Neutrophil (primary cell): ENCODE results near the gene ZBTB38.

Experiments
- H3K27ac ChIP-seq: fragments of 200-600 bp; sonication (generic); 2 replicates; pipeline ENCODE4 v1.5.1; 2016; ENCODE audit warnings: mild to moderate bottlenecking, moderate library complexity
- H3K27me3 ChIP-seq: fragments of 200-600 bp; sonication (generic); 2 replicates; pipeline ENCODE4 v1.6.0; 2016; ENCODE audit warnings: mild to moderate bottlenecking
- H3K36me3 ChIP-seq: fragments of 200-600 bp; sonication (generic); 2 replicates; pipeline ENCODE4 v1.5.1; 2017
- H3K4me1 ChIP-seq, 2 experiments: fragments of 200-600 bp in 1 of 2; sonication (generic) in 1 of 2; 1 replicate in 1 of 2; 2 replicates in 1 of 2; pipeline versions ENCODE4 v1.5.1 to v1.6.1; 2013 to 2016; ENCODE audit warnings: low read depth in 1 of 2, low read length in 1 of 2, mild to moderate bottlenecking in 1 of 2, moderate library complexity in 1 of 2; ENCODE audit not compliant: control insufficient read depth in 1 of 2, insufficient read depth in 1 of 2
- H3K4me3 ChIP-seq, 2 experiments: fragments of 200-600 bp in 1 of 2; sonication (generic) in 1 of 2; 1 replicate in 1 of 2; 2 replicates in 1 of 2; pipeline ENCODE4 v1.5.1; 2013 to 2016; ENCODE audit warnings: low read depth in 1 of 2, low read length in 1 of 2, mild to moderate bottlenecking in 1 of 2, moderate library complexity in 1 of 2
- H3K9me3 ChIP-seq: fragments of 200-600 bp; sonication (generic); 2 replicates; pipeline ENCODE4 v1.5.1; 2016
- CTCF ChIP-seq: fragments of 200-600 bp; sonication (generic); IDR thresholded peaks from 2 replicates; pipeline ENCODE4 v1.5.1; 2016; ENCODE audit warnings: antibody characterized with exemption

The ZBTB38 gene

GRCh38 chr3:141380987-141381386 is 12.7 kb downstream of the ZBTB38 start:
- Histone ChIP-seq H3K36me3 (no peaks in the 10 kb centered on the region), H3K27ac (no peak overlapping the region), H3K4me3 (no peak overlapping the region)

GRCh38 chr3:141382571-141382970 is 14.3 kb downstream of the ZBTB38 start:
- Histone ChIP-seq H3K4me1 (no peaks in the 10 kb centered on the region), H3K27ac (no peak overlapping the region), H3K9me3 (no peaks in the 10 kb centered on the region), H3K36me3 (no peaks in the 10 kb centered on the region), H3K27me3 (no peaks in the 10 kb centered on the region), H3K4me3 (no peak overlapping the region)
- TF ChIP-seq CTCF: no peak

More at GRCh38 chr3:141380987-141381386, 12.7 kb downstream of the ZBTB38 start:
- Histone ChIP-seq H3K4me1 (no peaks in the 10 kb centered on the region), H3K9me3 (no peaks in the 10 kb centered on the region), H3K27me3 (no peaks in the 10 kb centered on the region)
- no peak for TF ChIP-seq CTCF

- TF ChIP-seq CTCF: no peak
- H3K4me1 ChIP-seq: no peaks in the 10 kb centered on the region
- no peaks in the 10 kb centered on the region for H3K36me3 ChIP-seq
- H3K27ac ChIP-seq: no peak overlapping the region
- no peak overlapping the region for H3K4me3 ChIP-seq
- H3K27me3 ChIP-seq: no peaks in the 10 kb centered on the region
- H3K9me3 ChIP-seq: no peaks in the 10 kb centered on the region
These were observed 15.3 kb downstream of the ZBTB38 start for GRCh38 chr3:141383555-141384129.

- no peak for TF ChIP-seq CTCF
- H3K27me3 ChIP-seq: no peaks in the 10 kb centered on the region
- H3K4me3 ChIP-seq: no peak overlapping the region
- no peaks in the 10 kb centered on the region for H3K9me3 ChIP-seq
- H3K27ac ChIP-seq: no peak overlapping the region
- H3K36me3 ChIP-seq: no peaks in the 10 kb centered on the region
- no peaks in the 10 kb centered on the region for H3K4me1 ChIP-seq
These were observed 15.9 kb downstream of the ZBTB38 start for GRCh38 chr3:141384157-141384556.

GRCh38 chr3:141384575-141384974 is 16.3 kb downstream of the ZBTB38 start:
- H3K27ac ChIP-seq: no peak overlapping the region
- no peak for TF ChIP-seq CTCF
- H3K9me3 ChIP-seq: no peaks in the 10 kb centered on the region
- no peaks in the 10 kb centered on the region for H3K36me3 ChIP-seq
- no peak overlapping the region for H3K4me3 ChIP-seq
- H3K27me3 ChIP-seq: no peaks in the 10 kb centered on the region
- H3K4me1 ChIP-seq: no peaks in the 10 kb centered on the region
